ENCODE results near the gene MXRA7.

DNA sequence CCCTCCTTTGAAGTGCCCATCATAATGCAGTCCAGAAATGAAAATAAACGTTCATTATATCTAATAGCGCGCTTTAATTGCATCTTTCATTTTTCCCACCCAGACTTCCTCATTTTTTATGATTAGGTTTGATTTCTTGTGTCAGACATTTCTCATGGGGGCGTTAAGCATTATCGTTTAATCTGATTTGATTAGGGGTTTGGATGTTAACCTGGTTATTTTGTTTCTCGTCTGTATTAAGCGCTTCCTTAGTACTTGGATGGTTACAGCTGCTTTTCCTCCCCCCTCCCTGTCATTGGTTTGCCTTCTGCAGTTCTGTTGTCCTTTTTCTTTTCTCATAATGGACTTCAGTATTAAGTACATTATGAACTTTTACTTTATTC lies 27.7 kb upstream of the MXRA7 start:
- TF ChIP-seq ZNF266 (tag by site-specific recombination; IDR thresholded peaks at IDR 0.05; ENCODE audit: low read depth) (no peak), ZNF660 (tag by site-specific recombination; IDR thresholded peaks at IDR 0.05) (no peak), ZNF335 (tag by site-specific recombination; conservative IDR thresholded peaks at IDR 0.05) (no peak; the same call in 1 of the 2 replicates), TCF7L2 (IDR thresholded peaks at IDR 0.05; ENCODE audit: borderline replicate concordance, low read depth, low read length) (no peak), SALL2 (tag by site-specific recombination; IDR thresholded peaks at IDR 0.05; ENCODE audit: borderline replicate concordance) (no peak), ZNF791 (tag by site-specific recombination; IDR thresholded peaks at IDR 0.05) (no peak), YY1 (tag by site-specific recombination; IDR thresholded peaks at IDR 0.05) (no peak), ZBTB1 (tag by site-specific recombination; IDR thresholded peaks at IDR 0.05) (no peak), ZNF302 (tag by site-specific recombination; IDR thresholded peaks at IDR 0.05; ENCODE audit: low read depth) (no peak)
- TF ChIP-seq, protein P1, sequence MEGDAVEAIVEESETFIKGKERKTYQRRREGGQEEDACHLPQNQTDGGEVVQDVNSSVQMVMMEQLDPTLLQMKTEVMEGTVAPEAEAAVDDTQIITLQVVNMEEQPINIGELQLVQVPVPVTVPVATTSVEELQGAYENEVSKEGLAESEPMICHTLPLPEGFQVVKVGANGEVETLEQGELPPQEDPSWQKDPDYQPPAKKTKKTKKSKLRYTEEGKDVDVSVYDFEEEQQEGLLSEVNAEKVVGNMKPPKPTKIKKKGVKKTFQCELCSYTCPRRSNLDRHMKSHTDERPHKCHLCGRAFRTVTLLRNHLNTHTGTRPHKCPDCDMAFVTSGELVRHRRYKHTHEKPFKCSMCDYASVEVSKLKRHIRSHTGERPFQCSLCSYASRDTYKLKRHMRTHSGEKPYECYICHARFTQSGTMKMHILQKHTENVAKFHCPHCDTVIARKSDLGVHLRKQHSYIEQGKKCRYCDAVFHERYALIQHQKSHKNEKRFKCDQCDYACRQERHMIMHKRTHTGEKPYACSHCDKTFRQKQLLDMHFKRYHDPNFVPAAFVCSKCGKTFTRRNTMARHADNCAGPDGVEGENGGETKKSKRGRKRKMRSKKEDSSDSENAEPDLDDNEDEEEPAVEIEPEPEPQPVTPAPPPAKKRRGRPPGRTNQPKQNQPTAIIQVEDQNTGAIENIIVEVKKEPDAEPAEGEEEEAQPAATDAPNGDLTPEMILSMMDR (tag by site-specific recombination; IDR thresholded peaks at IDR 0.05), result no peak
- TF ChIP-seq, protein P2, sequence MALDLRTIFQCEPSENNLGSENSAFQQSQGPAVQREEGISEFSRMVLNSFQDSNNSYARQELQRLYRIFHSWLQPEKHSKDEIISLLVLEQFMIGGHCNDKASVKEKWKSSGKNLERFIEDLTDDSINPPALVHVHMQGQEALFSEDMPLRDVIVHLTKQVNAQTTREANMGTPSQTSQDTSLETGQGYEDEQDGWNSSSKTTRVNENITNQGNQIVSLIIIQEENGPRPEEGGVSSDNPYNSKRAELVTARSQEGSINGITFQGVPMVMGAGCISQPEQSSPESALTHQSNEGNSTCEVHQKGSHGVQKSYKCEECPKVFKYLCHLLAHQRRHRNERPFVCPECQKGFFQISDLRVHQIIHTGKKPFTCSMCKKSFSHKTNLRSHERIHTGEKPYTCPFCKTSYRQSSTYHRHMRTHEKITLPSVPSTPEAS (tag by site-specific recombination; IDR thresholded peaks at IDR 0.05), result no peak

All from HEK293 (cell line).